Lung (tissue), 12 donors: Measurements from ENCODE around the gene INSC. TPM values are rescaled to one million over a fixed set of nuclear protein-coding genes. Genes with fewer than 3 reads are reported as not detected.

Experiments
- ATAC-seq: fragments of 200-7000 bp; cut with Tn5 transposase; one replicate; pipeline ENCODE4 v1.9.1; 2020; ENCODE audit warnings: moderate number of reproducible peaks; ENCODE audit not compliant: insufficient read depth, low FRiP score
- DNase-seq, 3 donors: peaks; one replicate each; pipeline ENCODE4 v3.0.0-alpha.2; 2013 to 2017
- H3K27ac ChIP-seq, 2 donors: one replicate each; pipeline ENCODE4 v1.5.1; 2013; ENCODE audit warnings: mild to moderate bottlenecking in 2 of 2, moderate library complexity in 2 of 2, control low read depth in 1 of 2, inconsistent platforms in 1 of 2, low read depth in 1 of 2, low read length in 1 of 2
- H3K27me3 ChIP-seq, 3 donors: one replicate each; pipeline ENCODE4 v1.5.1; 2013; ENCODE audit warnings: low read length in 2 of 3; ENCODE audit not compliant: control insufficient read depth in 3 of 3, insufficient read depth in 3 of 3
- H3K36me3 ChIP-seq, 4 donors: one replicate each; pipeline ENCODE4 v1.5.1; 2013; ENCODE audit warnings: low read length in 4 of 4, mild to moderate bottlenecking in 1 of 4, moderate library complexity in 1 of 4; ENCODE audit not compliant: control insufficient read depth in 4 of 4, insufficient read depth in 4 of 4
- H3K4me1 ChIP-seq, 5 donors: one replicate each; pipeline ENCODE4 v1.5.1; 2013; ENCODE audit warnings: low read length in 5 of 5, mild to moderate bottlenecking in 2 of 5, moderate library complexity in 1 of 5; ENCODE audit not compliant: control insufficient read depth in 5 of 5, insufficient read depth in 5 of 5
- H3K4me3 ChIP-seq: one replicate; pipeline ENCODE4 v1.5.1; 2013; ENCODE audit warnings: mild to moderate bottlenecking, control low read depth, moderate library complexity
- H3K9ac ChIP-seq, 2 donors: one replicate each; pipeline ENCODE4 v1.5.1; 2013; ENCODE audit warnings: low read length in 2 of 2, control low read depth in 1 of 2; ENCODE audit not compliant: insufficient read depth in 1 of 2
- H3K9me3 ChIP-seq, 4 donors: one replicate each; pipeline ENCODE4 v1.5.1; 2013; ENCODE audit warnings: low read length in 3 of 4, mild to moderate bottlenecking in 1 of 4, moderate library complexity in 1 of 4; ENCODE audit not compliant: control insufficient read depth in 4 of 4, insufficient read depth in 3 of 4
- WGBS, 2 donors: extraction: QIAGEN DNeasy Blood & Tissue Kit; methylation state at CpG; one replicate each; pipeline ENCODE4 v1.1.7; 2013; 5-methylcytosine and 5-hydroxymethylcytosine counted together
- polyA plus RNA-seq, 2 donors: library from polyadenylated mRNA; stranded (reverse); fragments of 200-250 nt; gene quantifications; one replicate each; pipeline ENCODE4 v1.2.1, GENCODE V29; 2013
- total RNA-seq, 2 donors: library from RNA; depleted of rRNA in 1 of 2; stranded (reverse); fragments of >200 nt in 1 of 2; gene quantifications; one replicate each; pipeline ENCODE4 v1.2.1, GENCODE V29; 2014 to 2021
- TF ChIP-seq, protein P1 (sequence below): IDR thresholded peaks from 2 replicates; pipeline ENCODE4 v1.5.1; 2012; ENCODE audit warnings: mild to moderate bottlenecking; ENCODE audit errors: control extremely low read depth, extremely low read depth
- donor health status: control.
- donor health status: control.
- donor health status: Bipolar disorder and iron deficiency.
- donor health status: healthy.
- donor health status: DM: yes; HTN: yes; CAD: no.

INSC gene
- total and polyA plus RNA-seq, 4 donors = 0.49 to 0.91 (median 0.73) TPM

DNA sequence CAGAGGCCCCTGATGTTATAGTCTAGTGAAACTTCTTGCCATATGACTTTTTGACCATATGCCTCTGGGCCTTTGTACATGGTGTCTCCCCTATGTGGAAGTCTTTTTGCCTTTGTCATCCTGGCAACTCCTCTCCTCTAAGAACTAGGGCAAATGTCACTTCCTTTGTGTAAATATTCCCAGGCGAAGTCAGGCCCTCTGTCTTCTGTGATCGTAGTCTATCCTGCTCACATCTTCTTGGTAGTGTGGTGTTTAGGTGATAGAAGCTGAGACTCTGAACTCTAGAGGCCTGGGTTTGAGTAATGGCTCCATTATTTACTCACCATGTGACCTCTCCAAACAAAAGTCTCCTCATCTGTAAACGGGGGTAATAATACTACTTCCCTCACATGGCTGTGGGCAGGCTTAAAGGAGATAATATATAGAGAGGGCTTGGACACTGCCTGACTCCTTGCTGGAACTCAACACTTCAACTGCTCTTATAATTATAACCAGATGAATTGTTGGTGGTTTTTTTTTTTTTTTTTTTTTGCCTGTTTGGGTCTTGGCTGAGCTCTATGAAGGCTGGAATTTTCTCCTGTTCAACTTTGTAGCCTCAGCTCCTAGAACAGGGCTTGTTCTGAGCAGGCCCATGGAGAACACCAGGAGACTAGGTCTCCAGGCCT, 43.8 kb downstream of the INSC start:
- no peak overlapping the region for H3K27ac ChIP-seq
- no peak for ATAC-seq
- no peaks in the 10 kb centered on the region for H3K27me3 ChIP-seq
- H3K9me3 ChIP-seq = no peaks in the 10 kb centered on the region
- H3K36me3 ChIP-seq = no peaks in the 10 kb centered on the region
- H3K4me3 ChIP-seq = no peak overlapping the region
- H3K9ac ChIP-seq = no peak overlapping the region
- DNase-seq = peak in 2 of 3 donors; percentile 37
- TF ChIP-seq, protein P1, sequence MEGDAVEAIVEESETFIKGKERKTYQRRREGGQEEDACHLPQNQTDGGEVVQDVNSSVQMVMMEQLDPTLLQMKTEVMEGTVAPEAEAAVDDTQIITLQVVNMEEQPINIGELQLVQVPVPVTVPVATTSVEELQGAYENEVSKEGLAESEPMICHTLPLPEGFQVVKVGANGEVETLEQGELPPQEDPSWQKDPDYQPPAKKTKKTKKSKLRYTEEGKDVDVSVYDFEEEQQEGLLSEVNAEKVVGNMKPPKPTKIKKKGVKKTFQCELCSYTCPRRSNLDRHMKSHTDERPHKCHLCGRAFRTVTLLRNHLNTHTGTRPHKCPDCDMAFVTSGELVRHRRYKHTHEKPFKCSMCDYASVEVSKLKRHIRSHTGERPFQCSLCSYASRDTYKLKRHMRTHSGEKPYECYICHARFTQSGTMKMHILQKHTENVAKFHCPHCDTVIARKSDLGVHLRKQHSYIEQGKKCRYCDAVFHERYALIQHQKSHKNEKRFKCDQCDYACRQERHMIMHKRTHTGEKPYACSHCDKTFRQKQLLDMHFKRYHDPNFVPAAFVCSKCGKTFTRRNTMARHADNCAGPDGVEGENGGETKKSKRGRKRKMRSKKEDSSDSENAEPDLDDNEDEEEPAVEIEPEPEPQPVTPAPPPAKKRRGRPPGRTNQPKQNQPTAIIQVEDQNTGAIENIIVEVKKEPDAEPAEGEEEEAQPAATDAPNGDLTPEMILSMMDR = no peak
- H3K4me1 ChIP-seq = peaks cover 0 to 28% (median 14%) of the 10 kb centered on the region in 5 donors
- WGBS, 2 donors = 48 to 72% methylated on average over 3 of the region's 3 CpGs

DNA sequence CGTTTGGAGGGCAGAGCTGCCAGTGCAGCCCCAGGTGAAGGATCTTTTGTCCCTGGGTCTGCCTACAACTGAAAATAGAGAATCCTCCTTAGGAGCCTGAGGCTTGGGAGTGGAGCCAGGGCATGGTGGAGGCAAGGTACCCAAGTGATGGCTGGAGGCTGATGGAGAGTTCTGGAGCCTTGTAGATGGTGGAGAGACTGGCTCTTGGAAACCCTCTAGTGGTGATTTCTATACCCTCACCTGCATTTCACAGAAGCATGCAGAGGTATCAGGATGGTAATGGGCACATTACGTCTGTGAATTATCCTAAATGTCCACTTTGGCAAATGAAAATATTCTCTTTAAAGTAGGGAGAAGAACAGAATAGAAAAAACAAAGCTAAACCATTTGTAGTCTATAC, 44.4 kb downstream of the INSC start:
- H3K9ac ChIP-seq = no peak overlapping the region
- H3K27ac ChIP-seq = no peak overlapping the region
- H3K9me3 ChIP-seq = no peaks in the 10 kb centered on the region
- TF ChIP-seq, protein P1 = no peak
- H3K4me3 ChIP-seq = no peak overlapping the region
- ATAC-seq (no peak), DNase-seq (no peak)
- H3K36me3 ChIP-seq = no peaks in the 10 kb centered on the region
- no peaks in the 10 kb centered on the region for H3K27me3 ChIP-seq
- WGBS, 2 donors = 59 to 70% methylated on average over 2 of the region's 2 CpGs
- peaks cover 0 to 28% (median 14%) of the 10 kb centered on the region in 5 donors for H3K4me1 ChIP-seq

DNA sequence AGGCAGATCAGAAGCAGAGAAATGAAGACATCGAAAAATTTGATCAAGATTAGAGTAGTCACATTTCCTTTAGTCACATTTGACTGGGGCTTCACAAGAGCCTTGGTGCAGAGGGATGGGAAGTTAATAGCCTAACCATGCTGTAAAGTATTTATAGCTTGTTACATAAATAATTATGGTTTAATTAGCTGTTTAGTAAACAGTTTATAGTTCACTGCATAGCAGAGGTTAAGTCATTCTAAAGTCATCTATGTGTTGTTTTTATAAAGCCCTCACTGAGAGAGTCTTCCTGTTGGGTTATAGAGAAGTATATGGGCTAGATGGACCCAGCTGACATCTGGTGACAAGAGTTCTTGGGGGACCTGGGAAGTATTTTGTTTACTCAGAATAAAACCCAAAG, 47.1 kb downstream of the INSC start:
- H3K9me3 ChIP-seq = no peaks in the 10 kb centered on the region
- no peak for ATAC-seq
- no peaks in the 10 kb centered on the region for H3K27me3 ChIP-seq
- TF ChIP-seq, protein P1 = no peak
- H3K4me3 ChIP-seq = no peak overlapping the region
- WGBS, 2 donors = 55 to 73% methylated on average over 1 of the region's 1 CpG
- H3K4me1 ChIP-seq = peaks cover 0 to 28% (median 14%) of the 10 kb centered on the region in 5 donors
- peak; percentile 26 to 83 (median 80) for DNase-seq
- no peak overlapping the region for H3K27ac ChIP-seq
- no peaks in the 10 kb centered on the region for H3K36me3 ChIP-seq
- no peak overlapping the region for H3K9ac ChIP-seq

DNA sequence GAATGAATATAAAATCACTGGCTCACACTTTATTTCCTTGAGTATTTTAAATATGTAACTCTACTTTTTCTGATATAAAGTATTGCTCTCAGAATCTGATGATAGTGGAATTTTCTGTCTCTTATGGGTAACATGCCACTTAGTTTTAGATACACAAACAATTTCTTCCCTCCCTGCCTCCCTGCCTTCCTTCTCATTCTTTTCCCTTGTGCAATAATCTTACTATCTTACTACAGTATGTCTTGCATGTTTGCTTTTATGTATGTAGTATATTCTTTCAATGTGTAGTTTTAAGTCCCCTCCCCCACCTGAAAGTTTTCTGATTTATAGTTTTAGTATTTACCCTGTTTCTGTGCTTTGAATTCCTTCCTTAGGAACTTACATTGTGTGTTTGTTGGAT, 48.4 kb downstream of the INSC start:
- Histone ChIP-seq H3K9ac (no peak overlapping the region), H3K27ac (no peak overlapping the region), H3K4me1 (peaks cover 0 to 28% (median 14%) of the 10 kb centered on the region in 5 donors), H3K9me3 (no peaks in the 10 kb centered on the region), H3K27me3 (no peaks in the 10 kb centered on the region), H3K36me3 (no peaks in the 10 kb centered on the region), H3K4me3 (no peak overlapping the region)
- TF ChIP-seq, protein P1 = no peak
- ATAC-seq (no peak), DNase-seq (peak in 1 of 3 donors; percentile 12)
